DOHH2 (cell line): ENCODE measurements around the gene SIK3.

Experiments
- H3F3A ChIP-seq: fragments of 200-600 bp; sonication (generic), shearing (Covaris generic); 2 replicates; pipeline ENCODE4 v1.6.0; 2016; ENCODE audit warnings: antibody characterized with exemption, mild to moderate bottlenecking; ENCODE audit not compliant: control insufficient read depth, insufficient read depth
- H3K27ac ChIP-seq: fragments of 200-600 bp; sonication (generic); 2 replicates; pipeline ENCODE4 v1.5.1; 2014; ENCODE audit warnings: low read depth, mild to moderate bottlenecking, low read length, moderate library complexity
- H3K27me3 ChIP-seq: fragments of 200-600 bp; sonication (generic); 2 replicates; pipeline ENCODE4 v1.6.1; 2014; ENCODE audit warnings: mild to moderate bottlenecking, low read length, mixed read lengths; ENCODE audit not compliant: control insufficient read depth
- H3K36me3 ChIP-seq: fragments of 200-600 bp; sonication (generic); 2 replicates; pipeline ENCODE4 v1.6.1; 2014; ENCODE audit warnings: mild to moderate bottlenecking, low read length, moderate library complexity, mixed read lengths; ENCODE audit not compliant: control insufficient read depth
- H3K4me1 ChIP-seq: fragments of 200-600 bp; sonication (generic); 2 replicates; pipeline ENCODE4 v1.6.1; 2014; ENCODE audit warnings: mild to moderate bottlenecking, low read length, mixed read lengths; ENCODE audit not compliant: control insufficient read depth
- H3K4me2 ChIP-seq: fragments of 200-600 bp; sonication (generic); 2 replicates; pipeline ENCODE4 v1.6.0; 2014; ENCODE audit warnings: mild to moderate bottlenecking, low read length, moderate library complexity
- H3K4me3 ChIP-seq: fragments of 200-600 bp; sonication (generic); 2 replicates; pipeline ENCODE4 v1.5.1; 2014; ENCODE audit warnings: mild to moderate bottlenecking, low read length, mixed read lengths
- H3K79me2 ChIP-seq: fragments of 200-600 bp; sonication (generic); 2 replicates; pipeline ENCODE4 v1.6.1; 2014; ENCODE audit warnings: mild to moderate bottlenecking, low read length, mixed read lengths; ENCODE audit not compliant: control insufficient read depth
- H3K9me2 ChIP-seq: fragments of 200-600 bp; sonication (generic); replicated peaks from 2 replicates; pipeline ENCODE4 v1.6.1; 2014; ENCODE audit warnings: mild to moderate bottlenecking, low read length, mixed read lengths; ENCODE audit not compliant: control insufficient read depth
- H3K9me3 ChIP-seq: fragments of 200-600 bp; sonication (generic); 2 replicates; pipeline ENCODE4 v1.6.1; 2014; ENCODE audit warnings: antibody characterized with exemption, low read length, mixed read lengths; ENCODE audit not compliant: control insufficient read depth, insufficient read depth
- H4K20me1 ChIP-seq: fragments of 200-600 bp; sonication (generic); 2 replicates; pipeline ENCODE4 v1.6.0; 2014; ENCODE audit warnings: low read depth, mild to moderate bottlenecking, antibody characterized with exemption, low read length, moderate library complexity; ENCODE audit not compliant: control insufficient read depth, insufficient read depth
- EZH2phosphoT487 ChIP-seq: fragments of 200-600 bp; sonication (generic); IDR thresholded peaks from 2 replicates; pipeline ENCODE4 v1.6.1; 2017; ENCODE audit warnings: borderline replicate concordance, mild to moderate bottlenecking, antibody characterized with exemption, low read length, moderate library complexity, mixed read lengths
- TF ChIP-seq, protein P1 (sequence below): fragments of 200-600 bp; sonication (generic); IDR thresholded peaks from one replicate; pipeline ENCODE4 v1.5.1; 2014; ENCODE audit warnings: antibody characterized with exemption, mild to moderate bottlenecking, low read depth, low read length; ENCODE audit not compliant: poor library complexity, severe bottlenecking

SIK3 gene

DNA sequence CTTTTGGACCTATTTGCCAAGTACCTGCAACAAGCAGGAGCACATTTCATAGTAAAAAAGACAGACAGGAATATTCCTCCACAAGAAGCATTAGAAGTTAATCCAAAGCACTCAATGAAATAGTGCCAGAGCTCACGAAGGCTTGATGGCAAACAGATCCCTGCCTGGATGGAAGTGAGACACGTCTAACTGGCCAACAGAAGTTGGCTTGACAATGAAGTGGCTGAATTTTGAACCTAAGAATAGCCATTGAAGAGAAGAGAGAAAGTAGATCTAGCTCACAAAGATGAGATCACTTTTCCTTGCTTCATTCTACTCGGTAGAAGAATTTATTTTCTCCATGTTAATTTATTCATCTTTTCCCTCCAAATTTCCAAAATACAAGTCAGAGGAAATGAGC is 230.2 kb downstream of the SIK3 start:
- Histone ChIP-seq H3K4me1 (no peaks in the 10 kb centered on the region), H3K79me2 (no peaks in the 10 kb centered on the region), H3K27me3 (no peaks in the 10 kb centered on the region), H3K9me2 (no peaks in the 10 kb centered on the region), H4K20me1 (no peaks in the 10 kb centered on the region), H3K36me3 (peaks cover 79% of the 10 kb centered on the region), H3K4me2 (no peak overlapping the region), H3K27ac (no peak overlapping the region), H3F3A (no peaks in the 10 kb centered on the region), H3K9me3 (no peaks in the 10 kb centered on the region), H3K4me3 (no peak overlapping the region)
- no peak for TF ChIP-seq EZH2phosphoT487
- TF ChIP-seq, protein P1, sequence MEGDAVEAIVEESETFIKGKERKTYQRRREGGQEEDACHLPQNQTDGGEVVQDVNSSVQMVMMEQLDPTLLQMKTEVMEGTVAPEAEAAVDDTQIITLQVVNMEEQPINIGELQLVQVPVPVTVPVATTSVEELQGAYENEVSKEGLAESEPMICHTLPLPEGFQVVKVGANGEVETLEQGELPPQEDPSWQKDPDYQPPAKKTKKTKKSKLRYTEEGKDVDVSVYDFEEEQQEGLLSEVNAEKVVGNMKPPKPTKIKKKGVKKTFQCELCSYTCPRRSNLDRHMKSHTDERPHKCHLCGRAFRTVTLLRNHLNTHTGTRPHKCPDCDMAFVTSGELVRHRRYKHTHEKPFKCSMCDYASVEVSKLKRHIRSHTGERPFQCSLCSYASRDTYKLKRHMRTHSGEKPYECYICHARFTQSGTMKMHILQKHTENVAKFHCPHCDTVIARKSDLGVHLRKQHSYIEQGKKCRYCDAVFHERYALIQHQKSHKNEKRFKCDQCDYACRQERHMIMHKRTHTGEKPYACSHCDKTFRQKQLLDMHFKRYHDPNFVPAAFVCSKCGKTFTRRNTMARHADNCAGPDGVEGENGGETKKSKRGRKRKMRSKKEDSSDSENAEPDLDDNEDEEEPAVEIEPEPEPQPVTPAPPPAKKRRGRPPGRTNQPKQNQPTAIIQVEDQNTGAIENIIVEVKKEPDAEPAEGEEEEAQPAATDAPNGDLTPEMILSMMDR, result no peak

DNA sequence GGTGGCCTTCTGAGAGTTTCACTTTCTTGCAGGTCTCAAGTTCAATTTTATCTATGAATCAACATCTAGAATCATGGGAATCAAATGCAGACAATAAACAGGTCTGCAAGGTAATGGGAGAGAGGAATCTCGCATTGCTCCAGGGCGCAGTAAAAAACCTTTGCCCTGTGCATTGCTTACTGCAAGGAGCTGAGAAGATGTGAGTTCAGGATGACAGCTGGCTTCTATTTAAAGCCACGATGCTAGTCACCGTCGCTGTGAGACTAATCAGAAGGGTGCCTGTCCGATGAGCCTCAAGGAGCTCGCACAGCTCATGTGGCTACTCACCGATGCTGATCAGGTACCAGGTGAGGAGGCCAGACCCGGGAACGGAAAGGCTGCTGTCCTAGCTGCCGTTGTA is 230.6 kb downstream of the SIK3 start:
- H3F3A ChIP-seq, result no peaks in the 10 kb centered on the region
- TF ChIP-seq EZH2phosphoT487, result no peak
- TF ChIP-seq, protein P1, result no peak
- H3K4me1 ChIP-seq, result no peaks in the 10 kb centered on the region
- H3K9me2 ChIP-seq, result no peaks in the 10 kb centered on the region
- H3K27me3 ChIP-seq, result no peaks in the 10 kb centered on the region
- no peak overlapping the region for H3K4me2 ChIP-seq
- no peaks in the 10 kb centered on the region for H3K79me2 ChIP-seq
- H3K9me3 ChIP-seq, result no peaks in the 10 kb centered on the region
- no peaks in the 10 kb centered on the region for H4K20me1 ChIP-seq
- peaks cover 77% of the 10 kb centered on the region for H3K36me3 ChIP-seq
- H3K4me3 ChIP-seq, result no peak overlapping the region
- H3K27ac ChIP-seq, result no peak overlapping the region

- no peaks in the 10 kb centered on the region for H3K9me2 ChIP-seq
- H3K9me3 ChIP-seq, result no peaks in the 10 kb centered on the region
- H3K79me2 ChIP-seq, result no peaks in the 10 kb centered on the region
- no peak overlapping the region for H3K27ac ChIP-seq
- H3K4me2 ChIP-seq, result no peak overlapping the region
- H3F3A ChIP-seq, result no peaks in the 10 kb centered on the region
- no peaks in the 10 kb centered on the region for H3K27me3 ChIP-seq
- H4K20me1 ChIP-seq, result no peaks in the 10 kb centered on the region
- H3K4me3 ChIP-seq, result no peak overlapping the region
- TF ChIP-seq, protein P1, result no peak
- TF ChIP-seq EZH2phosphoT487, result no peak
- H3K36me3 ChIP-seq, result peaks cover 80% of the 10 kb centered on the region
- H3K4me1 ChIP-seq, result no peaks in the 10 kb centered on the region
These were observed 231.3 kb downstream of the SIK3 start for GRCh38 chr11:116866804-116867455.
